Transverse colon (tissue), 4 donors: ENCODE results near the gene DAZAP1.

ENCODE experiments used
- CTCF ChIP-seq, 5 experiments: fragments of 200-600 bp in 3 of 5; fragments of 450-650 bp in 2 of 5; sonication (generic) in 3 of 5; IDR thresholded peaks; 1 replicate in 2 of 5; 2 replicates in 3 of 5; pipeline ENCODE4 v1.5.1; 2016 to 2017; ENCODE audit warnings: antibody characterized with exemption in 5 of 5, inconsistent platforms in 3 of 5, mild to moderate bottlenecking in 2 of 5, moderate library complexity in 1 of 5
- POLR2A ChIP-seq: fragments of 450-650 bp; IDR thresholded peaks from one replicate; pipeline ENCODE4 v1.6.1; 2016; ENCODE audit warnings: antibody characterized with exemption, mild to moderate bottlenecking, moderate library complexity
- POLR2AphosphoS5 ChIP-seq, 3 donors: sonication (generic); formaldehyde crosslinking; IDR thresholded peaks; one replicate each; pipeline ENCODE4 v1.6.1; 2016; ENCODE audit warnings: antibody characterized with exemption in 3 of 3

- TF ChIP-seq CTCF (IDR thresholded peaks at IDR 0.05) (no peak), POLR2A (no peak), POLR2AphosphoS5 (IDR thresholded peaks at IDR 0.05) (no peak)
These were observed 9.8 kb downstream of the DAZAP1 start for GRCh38 chr19:1417145-1417544.
